Astrocyte (in vitro differentiated cells and primary cell): ENCODE results near the gene ASF1A. TPM values are rescaled to one million over a fixed set of nuclear protein-coding genes. Genes with fewer than 3 reads are reported as not detected.

Experiments used
- DNase-seq: peaks from one replicate; pipeline ENCODE4 v3.0.0-alpha.2; 2010; ENCODE audit warnings: low read depth
- FAIRE-seq: peaks from 2 replicates; lab custom pipeline; 2011; peaks lifted over from hg19 to GRCh38; lab: Jason Lieb, UNC
- H2AFZ ChIP-seq: 2 replicates; pipeline ENCODE4 v1.6.0; 2012; ENCODE audit warnings: low read depth, low read length, inconsistent platforms
- H3K27ac ChIP-seq: 2 replicates; pipeline ENCODE4 v1.5.1; 2011; ENCODE audit warnings: low read depth, low read length, inconsistent platforms
- H3K27me3 ChIP-seq: 2 replicates; pipeline ENCODE4 v1.6.0; 2011; ENCODE audit warnings: low read length, inconsistent platforms; ENCODE audit not compliant: insufficient read depth
- H3K36me3 ChIP-seq: 2 replicates; pipeline ENCODE4 v1.5.1; 2011; ENCODE audit warnings: low read length, inconsistent platforms; ENCODE audit not compliant: insufficient read depth
- H3K4me1 ChIP-seq: 2 replicates; pipeline ENCODE4 v1.5.1; 2011; ENCODE audit warnings: low read length, inconsistent platforms; ENCODE audit not compliant: insufficient read depth
- H3K4me2 ChIP-seq: 2 replicates; pipeline ENCODE4 v1.6.0; 2012; ENCODE audit warnings: low read length, inconsistent platforms
- H3K4me3 ChIP-seq: 2 replicates; pipeline ENCODE4 v1.5.1; 2011; ENCODE audit warnings: low read depth, mild to moderate bottlenecking, low read length, inconsistent platforms; ENCODE audit not compliant: insufficient read depth
- H3K79me2 ChIP-seq: 2 replicates; pipeline ENCODE4 v1.6.0; 2012; ENCODE audit warnings: mild to moderate bottlenecking, low read length, inconsistent platforms; ENCODE audit not compliant: insufficient read depth
- H3K9ac ChIP-seq: 2 replicates; pipeline ENCODE4 v1.6.0; 2012; ENCODE audit warnings: mild to moderate bottlenecking, low read length, inconsistent platforms
- H3K9me3 ChIP-seq: 2 replicates; pipeline ENCODE4 v1.5.1; 2012; ENCODE audit warnings: low read depth, mild to moderate bottlenecking, low read length, inconsistent platforms; ENCODE audit not compliant: insufficient read depth
- H4K20me1 ChIP-seq: 2 replicates; pipeline ENCODE4 v1.6.0; 2012; ENCODE audit warnings: low read length, inconsistent platforms; ENCODE audit not compliant: insufficient read depth
- H3K27ac Mint-ChIP-seq: one replicate; pipeline ENCODE4 v1.8.0; 2021; ENCODE audit warnings: mild to moderate bottlenecking, mixed read lengths; ENCODE audit not compliant: unreplicated experiment
- H3K27me3 Mint-ChIP-seq: one replicate; pipeline ENCODE4 v1.8.0; 2021; ENCODE audit warnings: low read depth, mixed read lengths; ENCODE audit not compliant: unreplicated experiment
- H3K36me3 Mint-ChIP-seq: one replicate; pipeline ENCODE4 v1.8.0; 2021; ENCODE audit warnings: low read depth, mixed read lengths; ENCODE audit not compliant: unreplicated experiment
- H3K4me1 Mint-ChIP-seq: one replicate; pipeline ENCODE4 v1.8.0; 2021; ENCODE audit warnings: low read depth, mixed read lengths; ENCODE audit not compliant: unreplicated experiment
- H3K4me3 Mint-ChIP-seq: one replicate; pipeline ENCODE4 v1.8.0; 2021; ENCODE audit warnings: mild to moderate bottlenecking, moderate library complexity, mixed read lengths; ENCODE audit not compliant: unreplicated experiment
- H3K9me3 Mint-ChIP-seq: one replicate; pipeline ENCODE4 v1.8.0; 2021; ENCODE audit warnings: mild to moderate bottlenecking, mixed read lengths; ENCODE audit not compliant: unreplicated experiment
- EZH2 ChIP-seq: IDR thresholded peaks from 2 replicates; pipeline ENCODE4 v1.6.1; 2012; ENCODE audit warnings: mild to moderate bottlenecking, low read length, inconsistent platforms; ENCODE audit not compliant: insufficient read depth
- total RNA-seq: library from RNA; stranded (reverse); gene quantifications from 2 replicates; pipeline ENCODE4 v1.2.1, GENCODE V29; 2021
- TF ChIP-seq, protein P1 (sequence below): IDR thresholded peaks from 2 replicates; pipeline ENCODE4 v1.5.1; 2011; ENCODE audit warnings: low read depth, mild to moderate bottlenecking, inconsistent platforms, low read length, moderate library complexity; ENCODE audit not compliant: insufficient read depth

Gene ASF1A
- total RNA-seq, 1 donor from 2014 or later, result 35.7 TPM

DNA sequence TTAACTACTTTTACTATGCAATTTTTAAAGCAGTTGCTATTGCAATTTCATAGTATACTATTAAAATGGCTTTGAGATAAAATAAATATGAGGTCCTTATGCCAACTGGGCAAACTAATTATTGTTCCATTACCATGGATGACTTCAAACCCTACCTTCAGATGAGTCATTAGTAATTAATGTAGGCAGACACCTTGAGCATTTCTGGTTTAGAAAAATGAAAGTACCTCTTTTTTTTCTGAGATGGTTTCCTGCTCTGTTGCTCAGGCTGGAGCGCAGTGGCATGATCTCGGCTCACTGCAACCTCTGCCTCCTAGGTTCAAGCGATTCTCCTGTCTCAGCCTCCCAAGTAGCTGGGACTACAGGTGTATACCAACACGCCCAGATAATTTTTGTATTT lies 11.9 kb downstream of the ASF1A start:
- no peak overlapping the region for H3K9ac ChIP-seq
- no peak for TF ChIP-seq EZH2
- TF ChIP-seq, protein P1, sequence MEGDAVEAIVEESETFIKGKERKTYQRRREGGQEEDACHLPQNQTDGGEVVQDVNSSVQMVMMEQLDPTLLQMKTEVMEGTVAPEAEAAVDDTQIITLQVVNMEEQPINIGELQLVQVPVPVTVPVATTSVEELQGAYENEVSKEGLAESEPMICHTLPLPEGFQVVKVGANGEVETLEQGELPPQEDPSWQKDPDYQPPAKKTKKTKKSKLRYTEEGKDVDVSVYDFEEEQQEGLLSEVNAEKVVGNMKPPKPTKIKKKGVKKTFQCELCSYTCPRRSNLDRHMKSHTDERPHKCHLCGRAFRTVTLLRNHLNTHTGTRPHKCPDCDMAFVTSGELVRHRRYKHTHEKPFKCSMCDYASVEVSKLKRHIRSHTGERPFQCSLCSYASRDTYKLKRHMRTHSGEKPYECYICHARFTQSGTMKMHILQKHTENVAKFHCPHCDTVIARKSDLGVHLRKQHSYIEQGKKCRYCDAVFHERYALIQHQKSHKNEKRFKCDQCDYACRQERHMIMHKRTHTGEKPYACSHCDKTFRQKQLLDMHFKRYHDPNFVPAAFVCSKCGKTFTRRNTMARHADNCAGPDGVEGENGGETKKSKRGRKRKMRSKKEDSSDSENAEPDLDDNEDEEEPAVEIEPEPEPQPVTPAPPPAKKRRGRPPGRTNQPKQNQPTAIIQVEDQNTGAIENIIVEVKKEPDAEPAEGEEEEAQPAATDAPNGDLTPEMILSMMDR, result no peak
- no peaks in the 10 kb centered on the region for H3K27me3 ChIP-seq
- no peak for DNase-seq
- peaks cover 56% of the 10 kb centered on the region for H3K79me2 ChIP-seq
- peaks cover 13% of the 10 kb centered on the region for H3K36me3 Mint-ChIP-seq
- no peaks in the 10 kb centered on the region for H4K20me1 ChIP-seq
- no peaks in the 10 kb centered on the region for H3K9me3 Mint-ChIP-seq
- peaks cover 40% of the 10 kb centered on the region for H3K36me3 ChIP-seq
- H2AFZ ChIP-seq, result no peak overlapping the region
- no peak for FAIRE-seq
- peak overlapping the region; percentile 45 for H3K4me3 Mint-ChIP-seq
- H3K27me3 Mint-ChIP-seq, result no peaks in the 10 kb centered on the region
- H3K9me3 ChIP-seq, result no peaks in the 10 kb centered on the region
- peak overlapping the region; percentile 41 for H3K27ac Mint-ChIP-seq
- peaks cover 15% of the 10 kb centered on the region for H3K4me1 ChIP-seq
- H3K4me2 ChIP-seq, result no peak overlapping the region
- peaks cover 51% of the 10 kb centered on the region for H3K4me1 Mint-ChIP-seq
- H3K4me3 ChIP-seq, result no peak overlapping the region
- H3K27ac ChIP-seq, result no peak overlapping the region

DNA sequence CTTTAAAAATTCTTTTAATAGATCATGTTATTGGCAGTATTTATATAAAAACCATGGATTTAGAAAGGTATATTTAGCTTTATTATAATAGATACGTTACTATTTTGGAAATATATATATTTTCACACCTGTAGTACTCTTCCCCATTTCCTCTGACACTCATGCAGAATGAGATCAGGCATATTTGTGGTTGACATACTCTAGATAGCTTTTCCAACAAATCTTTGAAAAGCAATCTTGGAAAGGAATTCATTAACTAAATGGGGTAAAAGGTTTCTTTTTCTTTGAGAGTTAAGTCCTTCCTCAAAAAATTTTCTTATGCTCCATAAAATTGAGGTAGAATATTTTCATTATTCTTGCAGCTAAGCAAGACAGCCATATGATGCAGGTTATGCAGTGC lies 14.5 kb downstream of the ASF1A start:
- Mint-ChIP-seq H3K27ac (peak overlapping the region; percentile 81), H3K4me1 (peaks cover 33% of the 10 kb centered on the region), H3K4me3 (peak overlapping the region; percentile 34), H3K9me3 (no peaks in the 10 kb centered on the region), H3K27me3 (no peaks in the 10 kb centered on the region), H3K36me3 (peaks cover 9% of the 10 kb centered on the region)
- no peak overlapping the region for H3K9ac ChIP-seq
- FAIRE-seq (no peak), DNase-seq (peak; percentile 62)
- peaks cover 5% of the 10 kb centered on the region for H3K4me1 ChIP-seq
- no peak overlapping the region for H2AFZ ChIP-seq
- no peak overlapping the region for H3K4me3 ChIP-seq
- H3K79me2 ChIP-seq, result peaks cover 32% of the 10 kb centered on the region
- no peak for TF ChIP-seq EZH2
- TF ChIP-seq, protein P1, result no peak
- no peak overlapping the region for H3K27ac ChIP-seq
- peaks cover 34% of the 10 kb centered on the region for H3K36me3 ChIP-seq
- H4K20me1 ChIP-seq, result no peaks in the 10 kb centered on the region
- H3K9me3 ChIP-seq, result no peaks in the 10 kb centered on the region
- no peaks in the 10 kb centered on the region for H3K27me3 ChIP-seq
- no peak overlapping the region for H3K4me2 ChIP-seq

DNA sequence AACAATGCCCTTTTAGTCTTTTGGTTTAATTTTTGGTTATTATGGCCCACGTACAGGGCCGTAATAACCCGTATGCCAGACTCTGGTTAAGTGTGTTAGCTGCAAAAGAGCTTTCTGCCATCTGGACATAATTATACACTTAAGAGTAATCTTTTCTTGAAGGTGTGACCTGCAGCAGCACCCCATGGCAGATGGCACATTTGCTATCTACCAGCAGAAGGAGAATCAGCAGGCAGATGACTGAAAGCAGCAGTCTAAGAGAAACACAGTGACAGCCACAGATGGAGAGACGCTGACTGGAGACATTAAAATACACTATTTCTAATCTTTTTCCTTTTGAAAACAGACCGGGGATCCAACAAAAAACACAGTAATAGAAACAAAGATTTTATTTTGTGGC lies 18.7 kb downstream of the ASF1A start:
- Mint-ChIP-seq H3K36me3 (peaks cover 11% of the 10 kb centered on the region), H3K27ac (no peak overlapping the region), H3K4me1 (peaks cover 21% of the 10 kb centered on the region), H3K27me3 (no peaks in the 10 kb centered on the region), H3K9me3 (no peaks in the 10 kb centered on the region), H3K4me3 (no peak overlapping the region)
- Histone ChIP-seq H2AFZ (no peak overlapping the region), H4K20me1 (no peaks in the 10 kb centered on the region), H3K27me3 (no peaks in the 10 kb centered on the region), H3K4me2 (no peak overlapping the region), H3K27ac (no peak overlapping the region), H3K4me3 (no peak overlapping the region), H3K9ac (no peak overlapping the region), H3K4me1 (peaks cover 4% of the 10 kb centered on the region), H3K9me3 (no peaks in the 10 kb centered on the region), H3K79me2 (no peaks in the 10 kb centered on the region), H3K36me3 (peaks cover 16% of the 10 kb centered on the region)
- TF ChIP-seq, protein P1, result no peak
- TF ChIP-seq EZH2, result no peak
- DNase-seq, result no peak
- FAIRE-seq, result no peak
